NCI-H774 (cell line): Measurements from ENCODE around the gene CSTPP1.
"Not testable (repeated sequence)": the region's sequence is repeated elsewhere in the genome, so short reads cannot be mapped to it uniquely, and the experiment has no call there.

Source experiments
- DNase-seq: peaks from one replicate; lab custom pipeline; 2025; lab: John Stamatoyannopoulos, UW

The CSTPP1 gene

DNA sequence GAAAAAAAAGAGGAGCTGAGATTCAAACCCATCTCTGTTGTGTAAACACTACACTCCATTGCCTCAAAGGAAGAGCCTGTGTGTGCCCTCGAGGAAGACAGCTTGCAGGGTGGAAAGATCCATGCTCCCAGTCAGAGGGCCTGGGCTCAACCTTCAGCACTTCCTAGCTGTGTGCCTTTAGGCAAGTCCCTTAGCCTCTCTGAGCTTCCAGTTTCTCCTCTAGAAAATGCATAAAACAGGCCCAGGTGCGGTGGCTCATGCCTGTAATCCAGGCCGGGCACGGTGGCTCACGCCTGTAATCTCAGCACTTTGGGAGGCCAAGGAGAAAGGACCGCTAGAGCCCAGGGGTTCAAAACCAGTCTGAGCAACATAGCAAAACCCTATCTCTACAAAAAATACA, 244.7 kb downstream of the CSTPP1 start:
- DNase-seq: no peak

DNA sequence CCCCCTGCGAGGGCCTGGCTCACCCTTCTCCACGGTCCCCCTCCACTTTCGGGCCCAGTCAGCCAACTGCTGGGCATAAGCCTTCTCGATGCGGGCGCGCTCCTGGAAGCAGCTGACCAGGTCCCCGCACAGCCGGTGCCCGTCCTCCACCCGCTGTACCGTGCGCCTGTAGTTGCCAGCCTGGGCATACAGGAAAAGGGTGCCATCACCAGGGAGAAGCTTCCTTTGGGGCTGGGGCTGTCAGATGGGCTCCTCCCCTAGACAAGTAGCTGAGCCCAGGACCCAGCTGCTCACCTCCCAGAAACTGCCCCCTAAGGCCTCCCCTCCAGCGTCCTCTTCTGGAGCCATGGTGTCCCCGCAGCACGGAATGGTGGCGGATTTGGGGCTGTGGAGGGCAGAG, 245.8 kb downstream of the CSTPP1 start:
- no peak for DNase-seq

DNA sequence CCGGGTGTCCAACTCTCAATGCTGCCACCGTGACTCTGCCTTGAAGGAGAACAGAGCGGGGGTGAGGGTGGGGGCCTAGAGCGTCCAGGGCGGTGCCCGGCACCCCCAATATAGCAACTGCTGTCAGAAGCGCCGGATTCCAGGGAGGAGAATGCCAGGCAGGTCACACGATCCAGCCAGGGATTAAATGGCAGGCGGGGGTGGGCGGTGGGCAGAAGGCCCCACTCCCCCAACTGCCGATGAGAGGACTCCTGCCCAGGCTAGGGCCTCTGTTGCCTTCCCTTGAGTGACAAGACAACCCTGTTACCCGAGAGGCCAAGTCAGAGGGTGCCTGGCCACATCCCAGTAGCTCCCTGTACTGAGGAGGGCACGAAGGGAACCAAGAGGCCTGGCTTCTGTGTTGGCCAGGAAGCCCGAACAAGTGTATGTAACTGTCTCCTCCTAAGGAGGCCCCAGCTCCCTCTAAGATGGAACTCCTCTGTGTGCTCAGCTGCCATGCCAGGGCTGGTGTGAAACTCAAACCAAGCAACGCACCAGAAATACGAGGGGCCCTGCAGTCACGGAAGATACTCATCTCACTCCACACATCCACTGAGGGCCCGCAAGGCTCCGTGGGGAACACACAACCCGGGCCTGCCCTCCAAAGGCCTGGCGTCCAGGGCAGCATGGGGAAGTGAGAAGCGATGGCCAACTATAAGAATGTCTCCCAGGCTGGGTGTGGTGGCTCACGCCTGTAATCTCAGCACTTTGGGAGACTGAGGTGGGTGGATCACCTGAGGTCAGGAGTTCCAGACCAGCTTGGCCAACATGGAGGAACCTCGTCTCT, 246.7 kb downstream of the CSTPP1 start:
- no peak for DNase-seq

DNA sequence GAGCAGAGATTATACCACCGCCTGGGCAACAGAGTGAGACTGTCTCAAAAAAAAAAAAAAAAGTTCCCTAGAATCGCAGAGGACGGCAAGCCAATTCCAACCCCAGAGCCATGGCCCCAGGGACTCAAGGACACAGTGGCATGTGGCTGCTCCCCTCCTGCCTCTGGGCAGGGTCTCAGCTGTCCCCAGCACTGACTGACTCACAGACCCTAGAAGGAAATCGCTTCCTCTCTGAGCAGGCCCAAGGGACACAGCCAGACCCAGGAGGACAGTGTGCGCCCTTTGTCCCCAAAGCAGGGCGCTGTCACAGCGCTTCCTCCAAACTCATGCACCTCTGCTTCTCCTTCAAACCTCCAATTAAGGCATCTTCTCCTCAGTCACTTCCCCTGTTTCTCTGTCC, 247.4 kb downstream of the CSTPP1 start:
- no peak for DNase-seq

DNA sequence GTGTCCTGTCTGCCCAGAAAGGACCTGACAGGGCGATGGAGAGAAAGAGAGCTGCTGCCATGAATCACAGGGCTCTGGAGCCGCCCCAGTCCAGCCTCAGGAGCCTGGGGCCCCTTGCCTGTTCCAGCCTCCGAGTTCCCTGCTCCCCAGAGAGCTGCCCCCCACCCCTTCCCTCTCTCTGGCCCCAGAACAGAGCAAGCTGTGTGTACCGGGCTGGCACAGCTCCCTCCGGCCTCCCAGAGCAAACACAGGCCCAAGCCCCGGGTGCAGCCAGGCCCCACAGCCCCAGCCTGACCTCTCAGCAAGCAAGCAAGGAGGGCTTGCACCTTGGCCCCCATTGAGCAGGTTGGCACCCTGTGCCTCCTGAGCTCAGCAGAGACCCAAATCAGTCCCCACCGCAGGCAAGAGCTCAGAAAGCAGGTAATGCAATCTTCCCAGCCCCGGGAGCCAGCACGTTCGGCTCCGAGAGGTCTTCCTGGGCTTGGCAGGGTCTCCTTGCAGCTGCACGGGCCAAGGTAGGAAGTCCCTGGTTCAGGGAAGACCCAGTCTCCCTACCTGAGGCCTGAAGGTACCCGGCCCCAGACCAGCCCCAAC, 248.2 kb downstream of the CSTPP1 start:
- no peak for DNase-seq

- DNase-seq: no peak
These were observed 248.9 kb downstream of the CSTPP1 start for GRCh38 chr11:47185305-47186075.

DNA sequence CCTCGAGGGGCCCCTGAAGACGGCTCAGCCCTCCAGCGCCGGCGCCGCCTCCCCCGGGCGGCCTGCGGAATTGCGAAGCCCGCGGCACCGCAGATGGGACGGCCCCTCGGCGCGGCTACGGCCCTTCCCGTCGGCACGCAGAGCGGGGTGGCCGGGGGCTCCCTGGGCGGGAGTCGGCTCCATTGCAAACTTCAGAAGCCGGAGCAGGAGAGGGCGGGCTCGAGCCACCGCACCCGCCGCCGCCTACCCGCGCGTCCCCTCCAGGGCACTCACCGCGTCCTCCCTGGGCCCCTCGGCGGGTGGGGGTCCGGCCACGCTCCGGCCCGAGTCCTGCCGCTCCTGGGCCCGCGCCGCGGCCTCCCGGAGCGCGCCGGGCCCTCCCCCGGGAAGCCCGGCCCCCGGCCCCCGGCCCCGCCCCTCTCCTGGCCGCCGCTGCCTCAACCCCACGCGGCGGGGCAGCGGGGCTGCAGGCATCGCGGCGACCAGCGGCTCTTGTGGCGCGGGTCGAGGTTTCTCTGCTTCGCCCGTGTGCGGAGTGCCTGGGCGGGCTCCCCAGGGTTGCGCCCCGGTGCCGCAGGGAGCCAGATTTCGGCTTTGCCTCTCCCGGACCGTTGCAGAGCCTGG, 249.6 kb downstream of the CSTPP1 start, which contains the start of gene PACSIN3:
PACSIN3 (minus strand) TSS at position 359 of the 624 bp plus-strand sequence. CDS start 3,707 bp downstream, outside the sequence.
- no peak for DNase-seq

DNA sequence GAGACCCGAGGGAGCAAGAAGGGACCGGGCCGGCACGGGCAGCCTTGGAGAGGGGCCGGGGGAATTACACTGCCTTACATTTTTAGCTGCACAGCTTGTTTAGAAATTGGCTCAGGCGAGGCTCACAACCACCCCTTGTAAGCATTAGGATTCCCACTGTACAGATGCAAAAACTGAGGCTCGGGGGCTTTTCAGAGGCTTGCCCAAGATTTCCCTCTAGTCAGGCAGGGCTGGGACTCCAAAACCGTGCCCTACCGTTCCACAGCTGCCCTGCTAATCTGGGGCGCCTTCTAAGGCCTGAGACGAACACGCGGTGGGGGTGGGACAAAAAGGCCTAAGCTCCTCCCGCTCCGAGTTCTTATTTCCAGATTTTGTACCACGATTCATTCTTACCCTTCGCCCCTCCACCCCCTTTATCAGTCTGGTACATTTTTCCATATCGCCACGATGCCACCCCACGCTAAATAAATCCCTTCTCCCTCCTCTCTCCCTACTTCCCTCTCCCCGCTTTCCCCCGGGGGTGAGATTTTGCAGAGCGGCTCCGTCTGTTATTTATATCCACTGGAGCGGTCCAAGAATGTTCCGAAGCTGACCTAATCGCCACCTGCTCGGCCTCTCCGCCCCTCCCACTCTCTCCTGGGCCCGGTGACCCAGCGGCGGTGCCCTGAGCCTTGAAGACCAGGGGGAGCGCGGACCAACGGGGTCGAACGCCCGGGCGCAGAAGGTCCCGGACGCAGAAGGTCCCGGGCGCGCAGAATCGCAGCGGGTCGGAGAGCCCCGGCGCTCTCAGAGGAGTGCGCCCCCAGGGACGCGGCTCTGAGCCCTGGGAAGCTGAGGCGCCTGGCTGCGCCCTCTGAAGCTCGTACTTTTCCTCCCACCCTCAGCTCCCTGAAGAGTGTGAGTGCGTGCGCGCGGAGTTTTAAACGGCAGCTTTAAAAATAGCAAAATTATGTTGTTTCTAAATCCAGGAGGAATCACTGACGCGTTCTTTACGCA, 250.4 kb downstream of the CSTPP1 start:
- DNase-seq: no peak

- DNase-seq: no peak
These were observed 251.2 kb downstream of the CSTPP1 start for GRCh38 chr11:47187723-47188122.

GRCh38 chr11:47188259-47188658, 251.7 kb downstream of the CSTPP1 start:
- no peak for DNase-seq

- no peak for DNase-seq
These were observed 252.7 kb downstream of the CSTPP1 start for GRCh38 chr11:47189100-47189834.

DNA sequence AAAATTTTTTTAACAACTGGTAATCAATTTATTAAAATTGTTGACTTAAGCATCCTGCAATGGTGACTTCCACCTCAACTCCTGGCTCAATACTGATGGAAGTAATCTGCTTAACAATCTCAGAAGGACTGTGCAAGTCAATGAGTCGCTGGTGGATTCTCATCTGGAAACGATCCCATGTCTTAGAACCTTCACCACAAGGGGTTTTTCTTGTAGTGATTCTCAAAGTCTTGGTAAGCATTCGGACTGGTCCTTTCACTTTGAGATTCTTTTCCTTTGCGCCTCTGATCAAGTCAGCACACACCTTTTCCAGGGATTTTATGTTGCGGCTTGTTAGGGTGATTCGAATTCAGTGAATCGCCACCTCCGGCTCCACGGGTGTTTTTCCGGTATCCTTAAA, 254.6 kb downstream of the CSTPP1 start:
- DNase-seq: not testable (repeated sequence)

DNA sequence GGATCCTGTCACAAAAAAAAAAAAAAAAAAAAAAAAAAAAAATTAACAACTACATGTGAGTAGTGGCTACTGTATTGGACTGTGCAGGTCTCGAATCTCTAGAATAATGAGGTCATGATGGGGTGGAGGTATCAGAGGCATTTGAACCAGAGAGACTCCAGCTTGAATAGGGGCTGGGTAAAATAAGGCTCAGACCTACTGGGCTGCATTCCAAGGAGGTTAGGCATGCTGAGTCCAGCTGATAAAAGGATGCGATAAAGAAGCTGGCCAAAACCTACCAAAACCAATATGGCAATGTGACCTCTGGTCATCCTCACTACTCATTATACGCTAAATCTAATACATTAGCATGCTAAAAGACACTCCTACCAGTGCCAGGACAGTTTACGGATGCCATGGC, 255.6 kb downstream of the CSTPP1 start:
- DNase-seq: no peak

DNA sequence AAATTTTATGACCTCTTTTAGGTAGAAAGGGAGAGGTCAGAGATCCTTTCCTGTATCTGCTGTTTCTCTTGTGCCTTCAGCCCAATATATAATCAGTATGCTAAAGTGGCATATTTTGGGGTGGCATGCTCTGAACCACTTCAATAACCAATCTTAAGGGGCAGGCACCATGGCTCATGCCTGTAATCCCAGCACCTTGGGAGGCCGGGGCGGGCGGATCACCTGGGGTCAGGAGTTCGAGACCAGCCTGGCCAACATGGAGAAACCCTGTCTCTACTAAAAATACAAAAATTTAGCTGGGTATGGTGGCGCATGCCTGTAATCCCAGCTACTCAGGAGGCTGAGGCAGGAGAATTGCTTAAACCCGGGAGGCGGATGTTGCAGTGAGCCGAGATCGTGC, 261.6 kb downstream of the CSTPP1 start:
- not testable (repeated sequence) for DNase-seq

DNA sequence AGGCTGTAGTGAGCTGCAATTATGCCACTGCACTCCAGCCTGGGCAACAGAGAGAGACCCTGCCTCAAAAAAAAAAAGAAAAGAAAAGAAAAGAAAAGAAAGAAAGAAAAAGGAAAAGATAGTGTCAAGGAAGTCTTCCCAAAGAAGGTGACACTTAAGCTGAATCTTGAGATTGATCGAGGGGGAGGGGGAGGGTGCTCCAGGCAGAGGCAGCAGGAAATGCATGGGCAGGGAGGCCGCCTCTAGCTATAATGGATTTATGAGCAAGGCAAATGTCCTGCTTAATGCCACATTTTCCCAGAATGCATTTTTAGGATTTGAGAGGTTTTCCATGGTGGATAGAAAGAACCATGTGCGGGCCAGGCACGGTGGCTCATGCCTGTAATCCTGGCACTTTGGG, 264.5 kb downstream of the CSTPP1 start:
- DNase-seq: no peak

DNA sequence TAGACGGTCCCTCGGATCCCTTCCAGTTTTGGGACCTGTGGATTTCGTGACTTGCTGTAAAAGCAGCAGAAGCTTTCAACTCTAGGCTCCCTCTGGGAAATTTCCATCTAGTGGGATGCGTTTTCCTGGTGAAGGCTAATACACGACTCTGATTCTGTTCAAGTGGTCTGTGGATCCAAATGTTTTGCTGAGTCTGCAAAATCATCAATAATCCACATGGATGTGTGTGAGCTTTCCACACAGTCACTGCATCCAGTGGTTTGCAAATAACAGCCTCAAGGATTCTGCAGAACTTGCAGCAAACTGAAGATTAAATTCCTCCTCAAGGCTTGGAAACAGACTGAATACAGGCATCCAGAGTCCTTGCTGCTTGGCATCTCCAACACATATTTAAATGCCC, 266.0 kb downstream of the CSTPP1 start:
- no peak for DNase-seq

DNA sequence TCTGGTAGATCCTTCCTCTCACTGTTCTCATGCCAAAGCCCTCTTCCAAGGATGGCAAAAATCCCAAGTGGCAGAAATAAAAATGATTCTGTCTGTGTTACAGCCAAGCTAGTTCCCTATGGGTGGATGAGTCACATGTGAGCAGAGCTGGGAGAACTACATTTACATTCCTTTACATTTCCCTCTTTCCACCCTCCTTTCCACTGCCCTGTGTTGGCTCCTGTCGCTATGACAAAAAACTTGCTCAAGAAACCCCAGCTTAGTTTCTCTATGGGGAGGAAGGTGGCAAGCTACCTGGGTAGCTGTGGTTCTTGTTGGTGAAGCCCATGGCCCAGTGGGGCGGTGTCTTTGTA, 268.1 kb downstream of the CSTPP1 start:
- no peak for DNase-seq

GRCh38 chr11:47206577-47206976, 270.0 kb downstream of the CSTPP1 start:
- DNase-seq: not testable (repeated sequence)

DNA sequence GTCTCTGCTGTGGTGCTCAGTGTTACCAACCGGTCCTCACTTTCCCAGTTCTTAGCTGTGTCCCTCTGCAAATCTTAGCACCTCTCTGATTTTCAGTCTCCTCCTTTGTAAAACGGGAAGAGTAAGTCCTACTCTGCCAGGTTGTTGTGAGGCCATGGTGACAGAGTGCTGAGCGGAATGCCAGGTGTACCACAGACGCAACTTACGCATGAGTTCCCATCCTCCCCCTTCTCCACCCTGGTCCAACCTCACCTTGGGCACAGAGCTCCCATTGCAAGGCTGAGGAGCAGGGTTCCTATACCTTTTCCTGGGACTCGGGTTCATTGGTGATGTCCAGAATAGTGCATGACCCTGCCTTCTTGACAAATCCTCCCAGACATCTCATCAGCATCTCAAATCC, 270.9 kb downstream of the CSTPP1 start:
- no peak for DNase-seq

DNA sequence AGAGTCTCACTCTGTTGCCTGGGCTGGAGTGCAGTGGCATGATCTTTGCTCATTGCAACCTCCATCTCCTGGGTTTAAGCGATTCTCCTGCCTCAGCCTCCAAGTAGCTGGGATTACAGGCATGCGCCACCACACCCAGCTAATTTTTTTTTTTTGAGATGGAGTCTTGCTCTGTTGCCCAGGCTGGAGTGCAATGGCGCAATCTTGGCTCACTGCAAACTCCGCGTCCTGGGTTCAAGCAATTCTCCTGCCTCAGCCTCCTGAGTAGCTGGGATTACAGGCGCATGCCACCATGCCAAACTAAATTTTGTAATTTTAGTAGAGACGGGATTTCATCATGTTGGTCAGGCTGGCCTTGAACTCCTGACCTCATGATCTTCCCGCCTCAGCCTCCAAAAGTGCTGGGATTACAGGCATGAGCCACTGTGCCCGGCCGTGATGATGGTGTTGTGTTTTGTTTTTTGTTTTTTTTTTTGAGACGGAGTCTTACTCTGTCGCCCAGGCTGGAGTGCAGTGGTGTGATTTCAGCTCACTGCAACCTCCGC, 271.5 kb downstream of the CSTPP1 start:
- DNase-seq: not testable (repeated sequence)
